Measurements from ENCODE around the gene GPR132.

- TF ChIP-seq POLR2A (IDR thresholded peaks at IDR 0.05; ENCODE audit: low read depth, low read length): no peak
- TF ChIP-seq POLR2AphosphoS5 (IDR thresholded peaks at IDR 0.05; ENCODE audit: low read depth, low read length): no peak
- TF ChIP-seq TAF1 (IDR thresholded peaks at IDR 0.05; ENCODE audit: low read depth, low read length): no peak
- no peak for TF ChIP-seq SPI1 (IDR thresholded peaks at IDR 0.05; ENCODE audit: low read depth, low read length)
- no peak for TF ChIP-seq PAX5 (IDR thresholded peaks at IDR 0.05; ENCODE audit: insufficient read depth, low read length, severe bottlenecking)
- no peak for TF ChIP-seq POU2F2 (IDR thresholded peaks at IDR 0.05; ENCODE audit: low read depth, low read length)
Observed at GRCh38 chr14:105102361-105102870, 37.2 kb upstream of the GPR132 start.

All from GM12891 (cell line).